ENCODE results near the gene TBX21.

TBX21 gene

GRCh38 chr17:47785538-47786123 is 52.6 kb downstream of the TBX21 start:
- no peaks in the 10 kb centered on the region for H3K9me3 ChIP-seq (ENCODE audit: control insufficient read depth, insufficient read depth, low read length)
- peaks cover 33% of the 10 kb centered on the region for H3K27me3 ChIP-seq (ENCODE audit: control insufficient read depth, insufficient read depth, low read length)
- H3K27ac ChIP-seq (ENCODE audit: low read depth, low read length), result no peak overlapping the region
- H3K4me1 ChIP-seq (ENCODE audit: control insufficient read depth, insufficient read depth, low read length), result no peaks in the 10 kb centered on the region
- no peaks in the 10 kb centered on the region for H3K36me3 ChIP-seq (ENCODE audit: control insufficient read depth, insufficient read depth, low read length)
- H3K4me3 ChIP-seq (ENCODE audit: low read depth, low read length), result no peak overlapping the region
- H3K9ac ChIP-seq (ENCODE audit: low read depth, low read length), result no peak overlapping the region

- Histone ChIP-seq H3K4me3 (ENCODE audit: low read depth, low read length) (peak overlapping the region; percentile 58), H3K27me3 (ENCODE audit: control insufficient read depth, insufficient read depth, low read length) (peaks cover 60% of the 10 kb centered on the region), H3K9me3 (ENCODE audit: control insufficient read depth, insufficient read depth, low read length) (no peaks in the 10 kb centered on the region), H3K9ac (ENCODE audit: low read depth, low read length) (no peak overlapping the region), H3K4me1 (ENCODE audit: control insufficient read depth, insufficient read depth, low read length) (no peaks in the 10 kb centered on the region), H3K27ac (ENCODE audit: low read depth, low read length) (no peak overlapping the region), H3K36me3 (ENCODE audit: control insufficient read depth, insufficient read depth, low read length) (no peaks in the 10 kb centered on the region)
Measured at GRCh38 chr17:47789611-47790561, 56.9 kb downstream of the TBX21 start.

GRCh38 chr17:47791025-47791424 is 58.0 kb downstream of the TBX21 start:
- H3K36me3 ChIP-seq (ENCODE audit: control insufficient read depth, insufficient read depth, low read length), result no peaks in the 10 kb centered on the region
- no peak overlapping the region for H3K27ac ChIP-seq (ENCODE audit: low read depth, low read length)
- no peak overlapping the region for H3K9ac ChIP-seq (ENCODE audit: low read depth, low read length)
- peaks cover 64% of the 10 kb centered on the region for H3K27me3 ChIP-seq (ENCODE audit: control insufficient read depth, insufficient read depth, low read length)
- no peaks in the 10 kb centered on the region for H3K4me1 ChIP-seq (ENCODE audit: control insufficient read depth, insufficient read depth, low read length)
- H3K9me3 ChIP-seq (ENCODE audit: control insufficient read depth, insufficient read depth, low read length), result no peaks in the 10 kb centered on the region
- H3K4me3 ChIP-seq (ENCODE audit: low read depth, low read length), result no peak overlapping the region

GRCh38 chr17:47792457-47792856 is 59.4 kb downstream of the TBX21 start:
- Histone ChIP-seq H3K27ac (ENCODE audit: low read depth, low read length) (no peak overlapping the region), H3K4me1 (ENCODE audit: control insufficient read depth, insufficient read depth, low read length) (no peaks in the 10 kb centered on the region), H3K4me3 (ENCODE audit: low read depth, low read length) (no peak overlapping the region), H3K9me3 (ENCODE audit: control insufficient read depth, insufficient read depth, low read length) (no peaks in the 10 kb centered on the region), H3K9ac (ENCODE audit: low read depth, low read length) (no peak overlapping the region), H3K27me3 (ENCODE audit: control insufficient read depth, insufficient read depth, low read length) (peaks cover 64% of the 10 kb centered on the region), H3K36me3 (ENCODE audit: control insufficient read depth, insufficient read depth, low read length) (no peaks in the 10 kb centered on the region)

GRCh38 chr17:47792979-47793378 is 59.9 kb downstream of the TBX21 start:
- H3K4me3 ChIP-seq (ENCODE audit: low read depth, low read length), result no peak overlapping the region
- no peak overlapping the region for H3K27ac ChIP-seq (ENCODE audit: low read depth, low read length)
- peaks cover 61% of the 10 kb centered on the region for H3K27me3 ChIP-seq (ENCODE audit: control insufficient read depth, insufficient read depth, low read length)
- no peaks in the 10 kb centered on the region for H3K4me1 ChIP-seq (ENCODE audit: control insufficient read depth, insufficient read depth, low read length)
- no peaks in the 10 kb centered on the region for H3K36me3 ChIP-seq (ENCODE audit: control insufficient read depth, insufficient read depth, low read length)
- no peak overlapping the region for H3K9ac ChIP-seq (ENCODE audit: low read depth, low read length)
- H3K9me3 ChIP-seq (ENCODE audit: control insufficient read depth, insufficient read depth, low read length), result no peaks in the 10 kb centered on the region
